Hematopoietic multipotent progenitor cell treated with erythropoietin and hydrocortisone succinate and interleukin-3 and kit ligand, for 15 days (in vitro differentiated cells): ENCODE data around the gene FAM47B.

Experiments
- DNase-seq: peaks from one replicate; pipeline ENCODE4 v3.0.0-alpha.2; 2015; ENCODE audit warnings: low spot score

FAM47B gene

DNA sequence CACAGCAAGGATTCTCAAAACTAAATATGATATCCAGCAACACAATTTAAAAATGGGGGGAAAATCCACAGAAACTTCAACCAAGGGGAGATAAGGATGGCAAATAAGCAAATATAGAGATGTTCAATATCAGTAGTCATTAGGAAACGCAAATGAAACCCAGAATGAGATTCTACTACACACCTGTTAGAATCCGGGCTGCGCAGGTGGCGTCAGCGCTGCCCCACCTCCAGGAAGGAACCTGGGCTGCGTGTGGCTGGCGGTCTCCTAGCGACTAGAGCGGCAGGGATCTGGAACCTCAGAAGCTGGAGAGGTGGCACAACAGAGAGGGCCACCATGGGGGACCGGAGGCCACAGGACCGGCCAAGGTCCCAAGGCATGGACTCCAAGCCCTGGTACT is at the start of gene FAM47B:
Gene FAM47B, plus strand, starts transcription at position 301 of the 400 bp plus-strand sequence. Its CDS starts 36 bp downstream, at position 337.
- DNase-seq = no peak

DNA sequence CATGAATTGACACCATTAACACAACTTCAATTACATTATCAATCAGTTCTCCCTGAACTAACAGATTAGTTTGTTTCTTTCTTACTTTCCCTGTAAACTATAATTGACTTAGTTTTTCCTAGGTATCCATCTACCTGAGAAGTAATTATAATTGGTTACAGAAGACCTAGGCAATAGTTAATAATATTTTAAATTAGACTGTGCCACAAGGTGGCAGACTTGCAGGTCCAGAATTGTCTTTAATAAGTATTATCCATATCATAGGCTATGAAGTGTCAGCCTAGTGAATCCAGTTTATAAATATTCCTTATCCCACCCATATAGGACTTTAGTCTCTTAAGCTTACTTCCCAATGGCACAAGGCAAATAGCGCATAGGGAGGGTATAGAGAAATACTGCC is 48.9 kb upstream of the FAM47B start:
- DNase-seq = no peak

DNA sequence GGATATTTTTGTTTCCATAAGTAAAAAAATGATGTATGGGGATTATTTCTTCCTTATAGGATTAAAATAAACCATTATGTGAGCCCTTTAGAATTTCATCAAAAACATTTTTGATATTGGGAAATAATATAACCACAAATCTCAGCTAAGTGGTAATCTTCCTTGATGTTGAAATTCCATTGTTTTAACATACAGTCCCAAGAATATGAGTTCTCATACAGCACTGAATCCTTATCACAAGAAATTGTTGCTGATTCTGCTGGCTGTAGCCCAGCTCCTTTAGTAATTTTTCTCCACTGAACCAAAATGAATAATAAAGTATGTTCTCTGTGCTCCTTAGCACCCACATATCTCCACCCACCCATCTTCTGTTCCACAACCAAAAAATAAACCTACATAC is 41.9 kb upstream of the FAM47B start:
- DNase-seq = no peak

DNA sequence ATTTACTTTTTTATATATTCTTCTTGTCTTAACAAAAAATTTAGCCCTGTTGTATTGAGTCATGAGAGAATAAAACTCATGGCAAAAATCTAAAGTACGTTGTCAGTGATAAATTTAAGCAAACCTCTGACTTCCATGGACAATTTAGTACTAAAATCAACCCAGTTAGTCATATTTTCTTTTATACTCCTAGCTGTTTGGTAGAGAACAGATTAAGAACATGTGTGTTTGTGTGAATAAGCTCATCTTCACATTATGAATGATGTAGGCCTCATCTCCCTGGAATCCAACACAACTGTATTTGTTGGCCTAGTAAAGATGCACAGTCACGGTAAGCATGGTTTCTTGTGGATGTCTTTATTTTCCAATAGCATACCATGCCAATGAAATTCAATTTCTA is 40.8 kb upstream of the FAM47B start:
- DNase-seq = no peak

DNA sequence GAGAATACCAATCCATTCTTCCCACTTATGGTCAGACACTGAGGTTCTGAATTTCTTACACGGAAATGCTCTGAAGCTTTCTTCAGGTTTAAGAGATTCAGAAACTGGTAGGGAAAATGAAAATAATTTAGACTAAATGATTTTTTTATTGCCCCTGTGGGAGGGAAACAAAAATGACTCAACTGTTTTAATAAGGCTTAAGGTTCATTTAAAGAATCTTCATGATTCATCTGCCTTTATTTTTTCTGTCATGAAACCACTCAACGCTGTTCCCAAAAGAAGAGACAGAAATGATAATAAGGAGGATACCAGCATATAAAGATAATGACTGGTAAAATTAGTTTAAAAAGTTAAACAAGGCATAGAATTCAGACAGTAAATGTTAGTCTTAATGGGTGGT is 39.3 kb upstream of the FAM47B start:
- no peak for DNase-seq

DNA sequence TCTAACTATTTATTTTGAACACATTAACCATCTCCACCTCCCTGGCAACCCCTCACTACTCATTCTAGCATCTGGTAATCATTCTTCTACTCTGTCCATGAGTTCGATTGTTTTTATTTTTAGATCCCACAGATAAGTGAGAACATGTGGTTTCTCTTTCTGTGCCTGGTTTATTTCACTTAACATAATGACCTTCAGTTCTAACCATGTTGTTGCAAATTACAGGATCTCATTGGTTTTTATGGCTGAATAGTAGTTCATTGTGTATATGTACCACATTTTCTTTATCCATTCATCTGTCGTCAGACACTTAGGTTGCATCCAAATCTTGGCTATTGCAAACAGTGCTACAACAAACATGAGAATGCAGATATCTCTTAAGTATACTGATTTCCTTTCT is 33.4 kb upstream of the FAM47B start:
- no peak for DNase-seq

DNA sequence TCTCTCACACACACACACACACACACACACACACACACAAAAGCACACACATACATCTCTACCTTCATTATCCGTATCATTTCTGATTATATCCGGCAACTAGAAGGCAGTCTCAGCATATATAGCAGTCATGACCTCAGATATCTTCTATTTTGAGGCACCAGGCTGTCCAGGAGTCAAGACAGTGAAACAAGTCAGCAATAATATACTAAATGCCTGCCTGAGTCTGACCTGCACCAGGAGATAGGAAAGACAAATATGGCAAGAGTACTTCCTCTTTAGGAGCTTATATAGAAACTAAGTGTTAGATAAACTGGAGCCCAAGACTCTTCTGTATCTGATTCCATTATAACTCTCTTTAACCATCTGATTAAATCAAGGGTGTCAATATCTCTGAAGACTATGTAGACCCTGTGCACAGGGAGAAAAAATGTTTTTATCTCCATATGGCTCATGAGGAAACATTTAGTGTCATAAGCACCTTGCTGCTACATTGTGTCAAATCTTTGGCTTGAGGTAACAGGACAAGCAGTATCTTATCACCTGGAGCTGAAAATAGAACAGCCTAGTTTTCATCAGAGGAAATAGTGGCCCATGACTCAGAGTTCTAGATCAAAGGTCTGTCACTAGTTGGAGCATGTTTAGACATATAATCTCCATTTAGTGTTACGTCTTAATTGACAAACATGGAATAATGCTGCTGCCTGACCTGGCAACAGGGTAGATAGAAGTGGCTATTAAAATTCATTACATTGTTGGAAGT is 27.0 kb upstream of the FAM47B start:
- no peak for DNase-seq

DNA sequence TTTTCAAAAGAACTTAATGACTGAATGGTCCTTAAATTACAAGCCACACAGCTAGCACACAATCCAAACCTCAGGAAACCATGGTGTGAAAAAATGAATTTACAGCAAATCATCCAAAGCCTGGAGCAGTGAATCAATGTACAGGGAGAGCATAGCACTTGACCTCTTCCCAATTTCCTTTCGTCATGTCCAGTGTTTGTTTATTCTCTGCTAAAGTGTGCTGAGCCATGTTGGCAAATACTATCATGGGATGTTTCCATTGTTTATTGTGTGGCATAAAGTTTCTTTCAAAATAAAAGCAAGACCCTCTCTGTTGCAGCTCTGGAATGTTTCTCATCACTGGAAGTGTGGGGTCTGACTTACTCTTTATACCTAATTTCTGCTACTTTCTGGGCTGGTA is 25.4 kb upstream of the FAM47B start:
- no peak for DNase-seq

DNA sequence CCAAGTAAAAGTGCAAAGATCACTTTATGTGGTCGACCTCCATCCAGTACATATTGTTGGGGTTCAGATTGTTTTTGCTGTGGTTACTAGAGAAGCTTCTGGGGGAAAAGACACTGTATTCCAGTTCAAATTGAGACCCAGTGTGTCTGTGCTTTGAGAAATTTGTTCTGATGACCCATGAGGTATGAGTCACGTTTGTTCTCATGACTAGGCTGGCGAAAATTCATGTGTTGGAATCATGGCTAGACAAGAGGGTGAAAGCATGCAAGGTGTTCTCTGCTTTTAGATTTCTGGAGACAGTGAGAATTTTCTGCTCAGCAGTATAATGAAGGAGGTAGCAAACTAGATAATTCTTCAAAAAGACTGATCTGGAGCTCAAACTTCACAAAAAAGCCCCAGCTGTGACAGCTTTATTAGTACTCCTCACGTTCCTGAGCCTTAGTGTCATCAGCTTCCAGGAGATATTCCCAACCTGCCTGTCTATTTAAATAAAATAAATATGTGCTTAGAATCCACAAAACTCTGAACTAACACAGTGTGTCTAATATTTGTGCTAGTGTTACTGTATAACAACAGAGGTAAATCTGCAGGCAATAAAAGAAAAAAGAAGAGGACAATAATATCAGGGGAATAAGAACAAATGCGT is 24.4 kb upstream of the FAM47B start:
- no peak for DNase-seq

DNA sequence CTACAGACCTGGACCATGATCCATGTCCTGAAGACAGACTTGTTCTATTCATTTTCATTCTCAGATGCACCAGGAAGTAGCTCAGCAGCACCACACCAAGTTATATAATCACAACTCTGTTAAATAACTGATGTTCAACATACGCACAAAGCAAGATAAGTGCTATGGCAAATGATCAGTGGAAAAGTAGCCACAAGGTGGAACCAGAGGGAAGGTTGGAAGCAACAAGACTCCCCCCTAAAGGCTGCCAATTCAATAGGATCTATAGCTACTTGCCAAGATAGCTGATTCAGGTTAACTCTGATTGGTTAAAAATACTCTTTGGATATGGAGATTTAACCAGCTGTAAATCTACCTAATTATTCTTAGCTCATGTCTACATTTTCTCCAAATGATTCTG is 23.7 kb upstream of the FAM47B start:
- DNase-seq = no peak

DNA sequence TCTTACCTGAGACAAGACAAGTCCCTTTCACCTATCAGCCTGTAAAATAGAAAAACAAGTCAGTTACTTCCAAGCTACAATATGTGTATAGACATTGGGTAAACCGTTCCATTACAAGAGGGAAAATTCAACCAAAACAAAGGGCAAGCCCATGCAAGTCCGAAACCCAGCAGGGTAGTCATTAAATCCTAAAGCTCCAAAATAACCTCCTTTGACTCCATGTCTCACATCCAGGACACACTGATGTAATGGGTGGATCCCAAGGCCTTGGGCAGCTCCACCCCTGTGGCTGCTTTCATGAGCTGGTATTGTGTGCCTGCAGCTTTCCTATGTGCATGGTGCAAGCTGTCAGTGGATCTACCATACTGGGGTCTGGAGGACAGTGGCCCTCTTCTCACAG is 14.7 kb upstream of the FAM47B start:
- no peak for DNase-seq

DNA sequence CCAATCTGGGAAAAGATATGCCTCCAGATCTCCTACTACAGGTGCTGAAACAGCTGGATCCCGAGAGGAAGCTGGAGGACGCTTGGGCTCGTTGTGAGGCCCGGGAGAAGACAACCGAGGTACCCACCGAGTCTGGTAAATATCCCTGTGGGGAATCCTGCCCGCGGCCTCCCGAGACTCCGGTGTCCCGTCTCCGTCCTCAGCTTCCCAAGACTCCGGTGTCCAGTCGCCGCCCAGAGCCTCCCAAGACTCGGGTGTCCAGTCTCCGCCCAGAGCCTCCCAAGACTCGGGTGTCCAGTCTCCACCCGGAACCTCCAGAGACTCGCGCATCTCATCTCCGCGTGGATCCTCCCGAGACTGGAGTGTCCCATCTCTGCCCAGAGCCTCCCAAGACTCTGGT is 639 bp downstream of the FAM47B start:
- no peak for DNase-seq

DNA sequence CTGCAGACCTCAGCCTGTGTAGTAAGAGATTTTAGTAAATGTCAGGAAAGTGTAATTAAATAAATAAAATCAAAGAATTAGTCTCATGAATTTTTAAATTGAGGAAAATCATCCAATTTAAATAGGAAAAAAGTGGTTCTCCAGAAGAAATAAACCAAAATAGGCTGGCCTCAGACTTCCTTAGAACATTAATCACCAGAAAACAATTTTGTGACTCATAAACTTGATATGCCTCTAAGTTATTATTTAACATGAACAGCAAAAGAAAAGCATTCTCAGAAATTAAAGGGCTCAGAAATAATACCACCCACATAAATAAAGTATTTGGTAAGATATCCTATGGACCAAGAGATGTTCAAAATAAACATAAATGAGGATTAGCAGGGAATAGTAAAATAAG is 14.3 kb downstream of the FAM47B start:
- no peak for DNase-seq

DNA sequence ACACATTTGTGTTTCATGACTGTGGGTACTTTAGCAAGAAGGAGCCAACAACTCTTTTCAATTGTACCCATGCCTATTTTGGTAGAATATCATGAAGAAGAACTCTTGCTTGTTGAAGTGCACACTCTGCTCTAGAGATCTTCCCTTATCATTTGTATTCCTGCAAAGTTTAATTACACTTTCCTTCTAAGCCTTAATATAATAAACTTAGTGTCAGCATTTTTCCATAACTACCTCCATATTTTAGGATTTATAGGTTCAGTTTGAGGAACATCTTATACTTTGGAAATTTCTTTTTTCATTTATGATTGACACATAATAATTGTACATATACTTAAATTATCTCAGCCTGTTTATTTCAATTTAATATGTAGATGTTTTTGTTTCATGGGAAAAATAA is 19.1 kb downstream of the FAM47B start:
- DNase-seq = no peak

DNA sequence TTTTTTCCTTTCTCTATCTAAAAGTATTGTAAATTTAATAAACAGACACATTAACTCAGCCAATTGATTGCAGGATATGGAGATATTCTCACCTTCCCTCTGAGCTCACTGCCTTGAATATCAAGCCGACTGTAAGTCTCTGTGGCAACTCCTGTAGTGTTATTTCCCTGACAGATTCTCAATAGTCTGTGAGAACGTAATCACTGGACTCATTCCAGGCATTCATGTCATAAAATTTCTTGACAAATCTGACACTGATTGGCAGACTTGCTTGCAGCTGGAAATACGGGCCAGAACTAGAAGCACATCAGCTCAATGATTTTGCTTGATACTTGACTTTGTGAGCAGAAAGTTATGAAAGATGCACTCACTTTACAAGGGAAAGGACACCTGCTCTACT is 29.6 kb downstream of the FAM47B start:
- no peak for DNase-seq

DNA sequence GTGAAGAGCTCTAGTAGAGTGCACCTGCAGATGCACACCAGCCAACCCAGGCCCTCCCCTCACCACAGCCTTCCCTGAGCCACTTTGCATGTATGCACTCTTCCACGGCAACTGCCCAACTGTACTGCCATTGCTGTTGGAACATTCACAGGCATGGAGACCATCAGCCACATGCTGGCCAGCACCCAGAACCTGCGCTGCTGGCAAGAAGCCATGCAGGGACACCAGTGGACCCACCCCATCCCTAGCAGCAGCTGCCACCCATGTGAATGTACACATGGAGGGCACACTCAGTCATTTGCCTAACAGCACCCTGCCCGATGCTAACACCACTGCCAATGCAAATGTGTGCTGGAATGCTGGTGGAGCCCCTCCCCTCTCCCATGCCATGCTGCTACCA is 35.6 kb downstream of the FAM47B start:
- no peak for DNase-seq

DNA sequence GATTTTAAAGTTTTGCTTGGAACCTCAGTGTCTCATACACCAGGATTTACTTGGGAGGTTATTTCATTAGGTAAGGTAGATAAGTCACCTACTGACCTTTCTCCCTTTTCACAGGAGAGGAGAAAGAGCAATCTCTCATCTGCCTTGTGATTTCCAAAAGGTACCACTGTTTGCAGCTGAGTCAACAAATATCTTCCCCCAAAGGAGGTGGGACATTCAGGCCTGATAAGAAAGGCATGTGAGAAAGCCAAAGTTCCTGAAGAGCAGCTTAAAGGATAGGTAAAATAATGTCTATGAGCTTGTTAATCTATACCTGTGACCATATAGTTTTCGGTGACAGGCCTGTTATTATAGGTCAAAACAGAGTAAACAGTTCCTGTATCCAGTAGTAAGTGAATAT is 45.0 kb downstream of the FAM47B start:
- DNase-seq = no peak
